ENCODE data around the gene AP4B1.

Gene AP4B1

GRCh38 chr1:113918243-113918642 lies 13.6 kb upstream of the AP4B1 start:
- no peak for DNase-seq (ENCODE audit: low read depth)
- no peak for TF ChIP-seq CTCF (IDR thresholded peaks at IDR 0.05; ENCODE audit: low read length, missing control alignments)
- H3K4me3 ChIP-seq (replicated peaks; ENCODE audit: low read depth, low read length) = no peak overlapping the region

- no peak overlapping the region for H3K4me3 ChIP-seq (replicated peaks; ENCODE audit: low read depth, low read length)
- peak; percentile 27 for DNase-seq (ENCODE audit: low read depth)
- no peak for TF ChIP-seq CTCF (IDR thresholded peaks at IDR 0.05; ENCODE audit: low read length, missing control alignments)
These were observed 12.9 kb upstream of the AP4B1 start for GRCh38 chr1:113917400-113918082.

- TF ChIP-seq CTCF (IDR thresholded peaks at IDR 0.05; ENCODE audit: low read length, missing control alignments) = no peak
- DNase-seq (ENCODE audit: low read depth) = no peak
- H3K4me3 ChIP-seq (replicated peaks; ENCODE audit: low read depth, low read length) = no peak overlapping the region
These were observed 12.4 kb upstream of the AP4B1 start for GRCh38 chr1:113916974-113917373.

GRCh38 chr1:113913887-113914664 lies 9.5 kb upstream of the AP4B1 start:
- no peak for DNase-seq (ENCODE audit: low read depth)
- H3K4me3 ChIP-seq (replicated peaks; ENCODE audit: low read depth, low read length) = no peak overlapping the region
- no peak for TF ChIP-seq CTCF (IDR thresholded peaks at IDR 0.05; ENCODE audit: low read length, missing control alignments)

GRCh38 chr1:113913312-113913668 lies 8.7 kb upstream of the AP4B1 start:
- H3K4me3 ChIP-seq (replicated peaks; ENCODE audit: low read depth, low read length) = no peak overlapping the region
- no peak for TF ChIP-seq CTCF (IDR thresholded peaks at IDR 0.05; ENCODE audit: low read length, missing control alignments)
- DNase-seq (ENCODE audit: low read depth) = no peak

- no peak overlapping the region for H3K4me3 ChIP-seq (replicated peaks; ENCODE audit: low read depth, low read length)
- DNase-seq (ENCODE audit: low read depth) = peak; percentile 87
- TF ChIP-seq CTCF (IDR thresholded peaks at IDR 0.05; ENCODE audit: low read length, missing control alignments) = no peak
These were observed 8.2 kb upstream of the AP4B1 start for GRCh38 chr1:113912594-113913311.
